C4-2B (cell line): ENCODE measurements around the gene ZFAND4.
"Not testable (repeated sequence)": the region's sequence is repeated elsewhere in the genome, so short reads cannot be mapped to it uniquely, and the experiment has no call there.

ENCODE experiments used
- H3K27ac ChIP-seq: fragments of 450-650 bp; 2 replicates; pipeline ENCODE4 v1.5.1; 2017
- CTCF ChIP-seq: fragments of 450-650 bp; conservative IDR thresholded peaks from 2 replicates; pipeline ENCODE4 v1.5.1; 2017; ENCODE audit warnings: mild to moderate bottlenecking
- ZFX ChIP-seq: fragments of 450-650 bp; IDR thresholded peaks from 2 replicates; pipeline ENCODE4 v1.6.1; 2017

ZFAND4 gene

DNA sequence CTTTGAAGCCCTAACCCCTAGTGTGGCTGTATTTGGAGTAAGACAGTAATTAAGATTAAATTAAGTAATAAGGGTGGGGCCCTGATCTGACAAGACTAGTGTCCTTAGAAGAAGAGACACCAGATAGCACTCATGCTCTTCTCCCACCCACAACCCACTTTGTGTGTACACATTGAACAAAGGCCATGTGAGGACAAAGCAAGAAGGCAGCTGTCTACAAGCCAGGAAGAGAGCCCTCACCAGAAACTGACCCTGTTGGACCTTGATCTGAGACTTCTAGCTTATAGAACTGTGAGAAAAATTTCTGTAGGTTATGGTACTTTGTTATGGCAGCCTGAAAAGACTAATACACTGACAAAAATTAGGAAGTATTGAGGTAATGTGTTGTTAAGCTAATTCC is 59.8 kb downstream of the ZFAND4 start:
- TF ChIP-seq CTCF, result no peak
- H3K27ac ChIP-seq, result no peak overlapping the region

GRCh38 chr10:45608052-45608451 is 64.5 kb downstream of the ZFAND4 start:
- no peak overlapping the region for H3K27ac ChIP-seq
- TF ChIP-seq CTCF, result no peak
- no peak for TF ChIP-seq ZFX

- no peak for TF ChIP-seq ZFX
- TF ChIP-seq CTCF, result no peak
- no peak overlapping the region for H3K27ac ChIP-seq
These were observed 65.3 kb downstream of the ZFAND4 start for GRCh38 chr10:45607276-45607675.

DNA sequence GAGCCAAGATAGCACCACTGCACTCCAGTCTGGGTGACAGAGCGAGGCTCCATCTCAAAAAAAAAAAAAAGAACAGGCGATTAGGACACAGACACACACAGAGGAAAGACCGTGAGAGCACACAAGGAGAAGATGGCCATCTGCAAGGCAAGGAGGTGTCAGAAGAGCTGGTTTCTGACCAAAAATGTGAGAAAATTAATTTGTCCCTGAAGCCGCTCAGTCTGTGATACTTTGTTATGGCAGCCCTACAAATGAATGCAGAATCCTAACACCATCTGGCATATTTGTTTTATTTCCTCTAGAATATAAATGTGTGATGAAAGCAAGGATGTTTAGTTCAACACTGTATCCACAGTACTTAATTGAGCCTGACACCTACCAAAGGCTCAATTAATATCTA is 69.7 kb downstream of the ZFAND4 start:
- TF ChIP-seq CTCF (no peak), ZFX (no peak)
- H3K27ac ChIP-seq, result no peak overlapping the region

- H3K27ac ChIP-seq, result no peak overlapping the region
- TF ChIP-seq CTCF (no peak), ZFX (no peak)
These were observed 70.4 kb downstream of the ZFAND4 start for GRCh38 chr10:45602082-45602730.

- H3K27ac ChIP-seq, result not testable (repeated sequence)
These were observed 71.2 kb downstream of the ZFAND4 start for GRCh38 chr10:45601254-45601930.

DNA sequence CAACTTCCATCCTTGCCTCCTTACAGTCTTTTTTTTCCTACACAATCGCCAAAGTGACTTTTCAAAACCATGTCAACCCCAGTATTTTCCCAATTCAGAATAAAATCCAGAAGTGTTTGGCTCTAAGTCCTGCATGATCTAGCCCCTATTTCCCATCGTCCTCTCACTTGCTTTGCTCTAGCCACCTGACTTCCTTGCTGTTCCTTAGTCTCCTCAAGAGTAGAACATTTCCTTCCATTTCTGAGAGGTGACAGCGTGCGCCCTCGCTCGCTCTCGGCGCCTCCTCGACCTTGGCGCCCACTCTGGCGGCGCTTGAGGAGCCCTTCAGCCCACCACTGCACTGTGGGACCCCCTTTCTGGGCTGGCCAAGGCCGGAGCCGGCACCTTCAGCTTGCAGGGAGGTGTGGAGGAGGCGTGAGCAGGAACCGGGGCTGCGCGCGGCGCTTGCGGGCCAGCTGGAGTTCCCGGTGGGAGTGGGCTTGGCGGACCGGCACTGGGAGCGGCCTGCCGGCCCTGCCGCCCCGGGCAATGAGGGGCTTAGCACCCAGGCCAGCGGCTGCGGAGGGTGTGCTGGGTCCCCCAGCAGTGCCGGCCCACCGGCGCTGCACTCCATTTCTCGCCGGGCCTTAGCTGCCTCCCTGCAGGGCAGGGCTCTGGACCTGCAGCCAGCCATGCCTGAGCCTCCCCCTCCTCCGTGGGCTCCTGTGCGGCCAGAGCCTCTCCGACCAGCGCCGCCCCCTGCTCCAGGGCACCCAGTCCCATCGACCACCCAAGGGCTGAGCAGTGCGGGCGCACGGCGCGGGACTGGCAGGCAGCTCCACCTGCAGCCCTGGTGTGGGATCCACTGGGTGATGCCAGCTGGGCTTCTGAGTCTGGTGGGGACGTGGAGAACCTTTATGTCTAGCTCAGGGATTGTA is 72.0 kb downstream of the ZFAND4 start:
- H3K27ac ChIP-seq, result not testable (repeated sequence)

DNA sequence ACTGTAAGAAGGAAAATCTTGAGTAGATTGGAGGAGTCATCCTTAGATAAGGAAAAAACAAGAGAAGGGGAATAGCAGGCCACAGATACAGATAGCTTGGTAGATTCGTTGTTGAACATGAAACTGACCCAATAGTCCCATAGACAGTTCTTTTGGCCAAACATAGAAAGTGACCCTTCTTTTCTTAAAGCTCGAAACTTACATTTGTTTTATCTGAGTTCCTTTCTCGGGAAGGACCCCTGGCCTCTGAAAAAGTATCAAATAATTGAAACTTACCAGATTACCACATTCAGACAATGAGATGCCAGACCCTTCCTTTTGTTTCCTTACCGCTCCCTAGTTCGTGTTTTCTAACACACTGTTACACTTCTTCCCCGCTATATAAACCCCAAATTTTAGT is 72.9 kb downstream of the ZFAND4 start:
- TF ChIP-seq ZFX (no peak), CTCF (no peak)
- no peak overlapping the region for H3K27ac ChIP-seq
